Measurements from ENCODE around the gene TRPC6. TPM values are rescaled to one million over a fixed set of nuclear protein-coding genes. Genes with fewer than 3 reads are reported as not detected.

The TRPC6 gene
- total RNA-seq, 1 experiment from 2014 or later = not detected

DNA sequence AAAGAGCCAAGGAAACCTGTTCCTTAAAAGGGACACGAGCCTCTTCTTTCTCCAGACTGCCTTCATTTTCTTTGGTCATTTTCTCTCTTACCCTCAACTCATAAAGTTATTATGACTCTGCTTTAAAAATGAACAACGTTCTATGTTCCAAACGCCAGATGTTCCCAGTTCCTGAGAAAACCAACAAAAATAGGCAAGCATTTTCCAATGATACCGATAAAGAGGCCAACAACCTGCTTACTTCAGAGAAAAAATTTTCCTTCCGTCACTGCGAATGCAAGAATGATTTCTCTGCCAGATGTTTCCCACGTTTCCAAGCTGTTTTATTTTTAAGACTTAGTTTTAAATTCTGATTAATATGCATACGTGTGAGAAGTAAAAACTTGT is 315 bp upstream of the TRPC6 start:
- Histone ChIP-seq H3K9me2 (replicated peaks; ENCODE audit: insufficient read depth, low read length) (no peaks in the 10 kb centered on the region), H3K27ac (ENCODE audit: low read length) (no peak overlapping the region), H3K4me3 (ENCODE audit: low read length) (no peak overlapping the region), H3K79me2 (ENCODE audit: low read length) (no peaks in the 10 kb centered on the region), H3K36me3 (ENCODE audit: insufficient read depth, low read length) (no peaks in the 10 kb centered on the region), H4K20me1 (ENCODE audit: insufficient read depth, low read depth, low read length) (no peaks in the 10 kb centered on the region), H3K4me2 (ENCODE audit: low read depth, low read length, poor library complexity, severe bottlenecking) (no peak overlapping the region), H3K9ac (ENCODE audit: low read length) (no peak overlapping the region), H3K4me1 (ENCODE audit: low read length) (no peaks in the 10 kb centered on the region), H3K9me3 (ENCODE audit: low read length) (peaks cover 60% of the 10 kb centered on the region), H3K27me3 (ENCODE audit: low read length) (no peaks in the 10 kb centered on the region), H2AFZ (ENCODE audit: low read length) (no peak overlapping the region)
- no peak for DNase-seq

DNA sequence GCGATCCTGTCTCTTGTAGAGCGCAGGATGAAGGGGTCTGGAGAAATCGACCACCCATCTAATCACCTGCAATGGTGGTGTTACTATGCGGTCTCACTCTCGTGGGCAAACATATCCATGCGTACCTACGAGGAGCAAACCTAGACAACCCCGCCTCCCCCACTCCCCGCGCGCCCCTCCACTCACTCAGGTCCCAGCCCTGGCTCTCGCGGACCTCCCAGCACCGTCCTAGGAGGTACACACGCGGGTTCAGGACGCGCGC is 887 bp downstream of the TRPC6 start:
- Histone ChIP-seq H3K4me3 (ENCODE audit: low read length) (no peak overlapping the region), H3K27ac (ENCODE audit: low read length) (no peak overlapping the region), H3K9me2 (replicated peaks; ENCODE audit: insufficient read depth, low read length) (no peaks in the 10 kb centered on the region), H4K20me1 (ENCODE audit: insufficient read depth, low read depth, low read length) (no peaks in the 10 kb centered on the region), H3K4me2 (ENCODE audit: low read depth, low read length, poor library complexity, severe bottlenecking) (no peak overlapping the region), H3K9me3 (ENCODE audit: low read length) (peaks cover 61% of the 10 kb centered on the region), H3K79me2 (ENCODE audit: low read length) (no peaks in the 10 kb centered on the region), H2AFZ (ENCODE audit: low read length) (no peak overlapping the region), H3K9ac (ENCODE audit: low read length) (no peak overlapping the region), H3K4me1 (ENCODE audit: low read length) (no peaks in the 10 kb centered on the region), H3K27me3 (ENCODE audit: low read length) (no peaks in the 10 kb centered on the region), H3K36me3 (ENCODE audit: insufficient read depth, low read length) (no peaks in the 10 kb centered on the region)
- DNase-seq = no peak

DNA sequence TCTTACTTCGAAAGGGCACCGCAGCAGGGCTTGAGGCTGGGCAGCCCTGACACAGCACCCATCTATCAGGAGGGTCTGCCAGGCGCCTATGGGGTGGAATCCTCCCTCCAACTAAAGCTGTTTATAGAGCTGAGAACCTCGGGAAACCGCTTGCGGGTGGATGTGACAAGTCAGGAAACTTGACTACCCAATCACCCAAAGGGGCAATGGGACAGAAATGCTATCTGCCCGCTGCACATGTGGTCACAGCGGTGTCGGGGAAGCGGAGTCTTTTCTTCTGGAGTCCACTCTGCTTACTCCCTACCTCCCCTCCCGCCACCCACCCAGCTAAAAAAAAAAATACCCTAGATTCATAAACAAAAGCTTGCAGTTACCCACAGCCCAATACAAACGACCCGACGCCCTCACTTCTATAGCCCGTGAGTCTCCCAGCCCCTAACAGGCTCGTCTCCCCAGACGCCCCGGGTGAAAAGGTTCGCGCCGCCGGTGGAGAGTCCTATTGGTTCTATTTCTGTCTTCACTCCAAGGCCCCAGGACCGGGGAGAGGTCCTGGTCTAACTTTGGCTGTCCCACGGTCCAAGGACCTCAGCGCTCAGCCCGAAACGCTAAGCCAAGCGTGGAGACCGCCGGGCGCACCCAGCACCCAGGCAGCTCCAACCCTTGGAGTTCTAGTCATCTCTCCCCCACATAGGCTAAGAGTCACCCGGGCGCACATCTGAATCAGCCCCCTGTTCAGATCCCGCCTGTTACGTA is 1.4 kb downstream of the TRPC6 start:
- H3K79me2 ChIP-seq (ENCODE audit: low read length) = no peaks in the 10 kb centered on the region
- H3K4me1 ChIP-seq (ENCODE audit: low read length) = no peaks in the 10 kb centered on the region
- no peak overlapping the region for H3K4me2 ChIP-seq (ENCODE audit: low read depth, low read length, poor library complexity, severe bottlenecking)
- peaks cover 60% of the 10 kb centered on the region for H3K9me3 ChIP-seq (ENCODE audit: low read length)
- no peak overlapping the region for H3K9ac ChIP-seq (ENCODE audit: low read length)
- no peaks in the 10 kb centered on the region for H3K27me3 ChIP-seq (ENCODE audit: low read length)
- H2AFZ ChIP-seq (ENCODE audit: low read length) = no peak overlapping the region
- no peak overlapping the region for H3K4me3 ChIP-seq (ENCODE audit: low read length)
- H3K9me2 ChIP-seq (replicated peaks; ENCODE audit: insufficient read depth, low read length) = no peaks in the 10 kb centered on the region
- H3K36me3 ChIP-seq (ENCODE audit: insufficient read depth, low read length) = no peaks in the 10 kb centered on the region
- no peaks in the 10 kb centered on the region for H4K20me1 ChIP-seq (ENCODE audit: insufficient read depth, low read depth, low read length)
- no peak for DNase-seq
- no peak overlapping the region for H3K27ac ChIP-seq (ENCODE audit: low read length)

DNA sequence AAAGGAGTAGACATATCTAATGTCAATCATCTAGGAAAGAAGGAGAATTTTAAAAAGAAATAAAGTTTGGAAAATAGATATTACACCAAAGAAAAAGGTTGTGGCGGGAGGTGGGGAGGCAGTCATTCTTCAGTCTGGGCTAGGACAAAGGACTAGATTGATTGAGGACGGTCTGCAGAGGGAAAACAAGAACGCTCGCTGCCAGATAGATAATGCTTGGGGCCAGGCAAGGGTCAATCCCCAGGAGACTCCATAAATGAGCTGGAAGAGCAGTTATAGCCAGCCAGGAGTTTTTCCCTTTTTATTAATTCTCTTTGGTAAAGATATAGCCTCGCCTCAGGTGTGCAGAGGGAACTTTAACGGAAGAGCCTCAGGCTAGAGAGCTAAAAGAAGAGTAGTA is 6.3 kb downstream of the TRPC6 start:
- Histone ChIP-seq H3K9me3 (ENCODE audit: low read length) (peaks cover 52% of the 10 kb centered on the region), H3K9ac (ENCODE audit: low read length) (no peak overlapping the region), H3K27me3 (ENCODE audit: low read length) (no peaks in the 10 kb centered on the region), H2AFZ (ENCODE audit: low read length) (no peak overlapping the region), H3K4me3 (ENCODE audit: low read length) (no peak overlapping the region), H3K79me2 (ENCODE audit: low read length) (no peaks in the 10 kb centered on the region), H3K4me1 (ENCODE audit: low read length) (no peaks in the 10 kb centered on the region), H3K9me2 (replicated peaks; ENCODE audit: insufficient read depth, low read length) (no peaks in the 10 kb centered on the region), H3K27ac (ENCODE audit: low read length) (no peak overlapping the region), H4K20me1 (ENCODE audit: insufficient read depth, low read depth, low read length) (no peaks in the 10 kb centered on the region), H3K4me2 (ENCODE audit: low read depth, low read length, poor library complexity, severe bottlenecking) (no peak overlapping the region), H3K36me3 (ENCODE audit: insufficient read depth, low read length) (no peaks in the 10 kb centered on the region)
- no peak for DNase-seq

DNA sequence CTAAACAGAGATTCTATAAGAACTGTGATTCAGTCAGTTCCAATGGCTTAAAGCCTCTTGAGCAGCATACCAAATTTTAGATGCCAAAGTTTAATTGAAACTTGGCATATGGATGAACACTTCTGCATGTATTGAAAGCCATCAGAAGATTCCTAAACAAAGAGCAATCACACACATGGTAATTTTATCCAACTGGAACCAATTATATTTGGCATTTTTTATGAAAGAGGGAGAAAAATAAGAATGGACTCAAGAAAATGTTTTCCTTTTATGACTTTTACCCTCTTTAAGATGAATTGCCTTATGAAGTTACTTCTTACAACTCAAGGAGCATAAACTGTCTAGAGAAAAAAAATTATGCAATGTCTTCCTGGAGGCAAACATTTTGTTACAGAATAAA is 7.4 kb downstream of the TRPC6 start:
- no peak overlapping the region for H3K27ac ChIP-seq (ENCODE audit: low read length)
- no peak for DNase-seq
- H3K4me2 ChIP-seq (ENCODE audit: low read depth, low read length, poor library complexity, severe bottlenecking) = no peak overlapping the region
- H3K9me3 ChIP-seq (ENCODE audit: low read length) = peaks cover 44% of the 10 kb centered on the region
- H3K9ac ChIP-seq (ENCODE audit: low read length) = no peak overlapping the region
- no peaks in the 10 kb centered on the region for H3K79me2 ChIP-seq (ENCODE audit: low read length)
- H3K36me3 ChIP-seq (ENCODE audit: insufficient read depth, low read length) = no peaks in the 10 kb centered on the region
- H3K9me2 ChIP-seq (replicated peaks; ENCODE audit: insufficient read depth, low read length) = no peaks in the 10 kb centered on the region
- H3K27me3 ChIP-seq (ENCODE audit: low read length) = no peaks in the 10 kb centered on the region
- no peaks in the 10 kb centered on the region for H3K4me1 ChIP-seq (ENCODE audit: low read length)
- H2AFZ ChIP-seq (ENCODE audit: low read length) = no peak overlapping the region
- H3K4me3 ChIP-seq (ENCODE audit: low read length) = no peak overlapping the region
- H4K20me1 ChIP-seq (ENCODE audit: insufficient read depth, low read depth, low read length) = no peaks in the 10 kb centered on the region

DNA sequence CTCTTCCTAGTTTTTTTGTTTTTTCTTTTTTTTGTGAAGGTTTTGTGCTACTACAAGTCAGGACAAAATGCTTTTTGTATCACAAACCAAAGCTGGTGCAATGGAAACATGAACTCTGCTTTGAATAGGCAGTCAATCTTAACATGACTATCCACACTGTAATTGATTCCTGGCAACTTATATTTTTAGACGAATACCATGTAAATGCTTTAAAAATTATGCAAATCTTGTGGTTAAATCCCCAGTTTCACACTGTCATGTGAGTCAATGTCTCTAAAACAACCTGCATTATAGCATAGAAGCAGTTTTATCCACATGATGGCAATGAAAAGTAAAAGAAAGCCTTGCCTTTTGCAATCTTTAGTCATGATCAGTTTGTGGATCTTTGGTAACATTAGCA is 8.9 kb downstream of the TRPC6 start:
- no peak for DNase-seq
- no peaks in the 10 kb centered on the region for H3K4me1 ChIP-seq (ENCODE audit: low read length)

DNA sequence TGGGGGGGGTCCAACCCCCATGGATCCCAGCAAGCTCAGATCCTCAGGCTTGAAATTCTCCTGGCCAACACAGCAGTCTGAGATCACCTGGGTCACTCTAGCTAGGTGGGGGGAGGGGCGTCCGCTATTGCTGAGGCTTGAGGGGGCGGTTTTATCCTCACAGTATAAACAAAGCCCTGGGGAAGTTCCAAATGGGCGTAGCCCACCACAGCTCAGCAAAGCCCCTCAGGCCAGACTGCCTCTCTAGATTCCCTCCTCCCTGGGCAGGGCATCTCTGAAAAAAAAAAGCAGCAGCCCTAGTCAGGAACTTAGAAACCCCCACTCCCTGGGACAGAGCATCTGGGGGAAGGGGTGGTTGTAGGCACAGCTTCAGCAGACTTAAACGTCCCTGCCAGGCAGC is 16.7 kb downstream of the TRPC6 start:
- H3K9me2 ChIP-seq (replicated peaks; ENCODE audit: insufficient read depth, low read length) = no peaks in the 10 kb centered on the region; the same call in 1 of the 2 replicates
- H4K20me1 ChIP-seq (ENCODE audit: insufficient read depth, low read depth, low read length) = no peaks in the 10 kb centered on the region
- no peaks in the 10 kb centered on the region for H3K36me3 ChIP-seq (ENCODE audit: insufficient read depth, low read length)
- no peak overlapping the region for H3K27ac ChIP-seq (ENCODE audit: low read length)
- DNase-seq = no peak
- H3K79me2 ChIP-seq (ENCODE audit: low read length) = no peaks in the 10 kb centered on the region
- H2AFZ ChIP-seq (ENCODE audit: low read length) = no peak overlapping the region
- H3K27me3 ChIP-seq (ENCODE audit: low read length) = no peaks in the 10 kb centered on the region
- no peak overlapping the region for H3K4me2 ChIP-seq (ENCODE audit: low read depth, low read length, poor library complexity, severe bottlenecking)
- no peak overlapping the region for H3K4me3 ChIP-seq (ENCODE audit: low read length)
- no peak overlapping the region for H3K9ac ChIP-seq (ENCODE audit: low read length)
- no peaks in the 10 kb centered on the region for H3K4me1 ChIP-seq (ENCODE audit: low read length)
- H3K9me3 ChIP-seq (ENCODE audit: low read length) = peaks cover 15% of the 10 kb centered on the region

More for the DNA sequence above, 8.9 kb downstream of the TRPC6 start:
- H3K4me3 ChIP-seq (ENCODE audit: low read length) = no peak overlapping the region
- no peak overlapping the region for H3K9ac ChIP-seq (ENCODE audit: low read length)
- H3K27ac ChIP-seq (ENCODE audit: low read length) = no peak overlapping the region
- H4K20me1 ChIP-seq (ENCODE audit: insufficient read depth, low read depth, low read length) = no peaks in the 10 kb centered on the region
- H3K9me2 ChIP-seq (replicated peaks; ENCODE audit: insufficient read depth, low read length) = no peaks in the 10 kb centered on the region
- peaks cover 31% of the 10 kb centered on the region for H3K9me3 ChIP-seq (ENCODE audit: low read length)
- no peaks in the 10 kb centered on the region for H3K36me3 ChIP-seq (ENCODE audit: insufficient read depth, low read length)
- no peaks in the 10 kb centered on the region for H3K79me2 ChIP-seq (ENCODE audit: low read length)
- H2AFZ ChIP-seq (ENCODE audit: low read length) = no peak overlapping the region
- H3K27me3 ChIP-seq (ENCODE audit: low read length) = no peaks in the 10 kb centered on the region
- no peak overlapping the region for H3K4me2 ChIP-seq (ENCODE audit: low read depth, low read length, poor library complexity, severe bottlenecking)

DNA sequence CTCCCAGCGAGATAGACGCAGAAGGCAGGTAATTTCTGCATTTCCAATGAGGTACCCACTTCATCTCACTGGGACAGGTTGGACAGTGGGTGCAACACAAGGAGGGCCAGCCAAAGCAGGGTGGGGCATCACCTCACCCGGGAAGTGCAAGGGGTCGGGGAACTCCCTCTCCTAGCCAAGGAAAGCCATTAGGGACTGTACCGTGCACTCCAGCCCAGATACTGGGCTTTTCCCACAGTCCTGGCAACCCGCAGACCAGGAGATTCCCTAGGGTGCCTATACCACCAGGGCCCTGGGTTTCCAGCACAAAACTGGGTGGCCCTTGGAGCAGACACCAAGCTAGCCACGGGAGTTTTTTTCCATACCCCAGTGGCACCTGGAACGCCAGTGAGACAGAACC is 17.2 kb downstream of the TRPC6 start:
- DNase-seq = no peak
- Histone ChIP-seq H3K4me1 (ENCODE audit: low read length) (no peaks in the 10 kb centered on the region), H4K20me1 (ENCODE audit: insufficient read depth, low read depth, low read length) (no peaks in the 10 kb centered on the region), H2AFZ (ENCODE audit: low read length) (no peak overlapping the region), H3K4me3 (ENCODE audit: low read length) (no peak overlapping the region), H3K36me3 (ENCODE audit: insufficient read depth, low read length) (no peaks in the 10 kb centered on the region), H3K27me3 (ENCODE audit: low read length) (no peaks in the 10 kb centered on the region), H3K9me3 (ENCODE audit: low read length) (peaks cover 15% of the 10 kb centered on the region), H3K79me2 (ENCODE audit: low read length) (no peaks in the 10 kb centered on the region), H3K4me2 (ENCODE audit: low read depth, low read length, poor library complexity, severe bottlenecking) (no peak overlapping the region), H3K9me2 (replicated peaks; ENCODE audit: insufficient read depth, low read length) (no peaks in the 10 kb centered on the region; the same call in 1 of the 2 replicates), H3K27ac (ENCODE audit: low read length) (no peak overlapping the region), H3K9ac (ENCODE audit: low read length) (no peak overlapping the region)

DNA sequence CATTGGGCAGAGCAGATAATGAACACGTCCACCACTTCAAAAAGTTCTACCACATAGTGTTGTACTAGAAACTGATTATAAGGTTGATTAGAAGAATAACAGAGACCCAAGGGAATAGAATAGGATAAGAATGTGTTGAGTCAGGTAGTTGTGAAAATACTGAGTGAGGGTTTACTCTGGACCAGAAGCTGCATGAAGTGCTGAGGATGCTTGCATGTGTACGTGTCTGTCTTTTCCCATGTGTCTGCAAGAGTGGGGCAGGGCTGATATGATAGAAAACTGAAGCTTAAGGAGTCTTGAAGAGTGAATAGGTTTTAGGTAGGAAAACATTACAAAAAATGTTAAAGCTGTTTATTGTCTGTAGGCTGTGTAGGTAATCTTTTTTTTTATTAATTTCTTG is 20.6 kb downstream of the TRPC6 start:
- Histone ChIP-seq H2AFZ (ENCODE audit: low read length) (no peak overlapping the region), H3K27me3 (ENCODE audit: low read length) (no peaks in the 10 kb centered on the region), H3K4me1 (ENCODE audit: low read length) (no peaks in the 10 kb centered on the region), H3K4me3 (ENCODE audit: low read length) (no peak overlapping the region), H3K36me3 (ENCODE audit: insufficient read depth, low read length) (no peaks in the 10 kb centered on the region), H3K9ac (ENCODE audit: low read length) (no peak overlapping the region), H3K27ac (ENCODE audit: low read length) (no peak overlapping the region), H3K79me2 (ENCODE audit: low read length) (no peaks in the 10 kb centered on the region), H3K9me2 (replicated peaks; ENCODE audit: insufficient read depth, low read length) (no peaks in the 10 kb centered on the region; the same call in 1 of the 2 replicates), H3K9me3 (ENCODE audit: low read length) (peaks cover 21% of the 10 kb centered on the region), H4K20me1 (ENCODE audit: insufficient read depth, low read depth, low read length) (no peaks in the 10 kb centered on the region), H3K4me2 (ENCODE audit: low read depth, low read length, poor library complexity, severe bottlenecking) (no peak overlapping the region)
- no peak for DNase-seq
